HG03571 (cell line): ENCODE data around the gene STRA8.

Experiments
- ATAC-seq: cut with Tn5 transposase; IDR thresholded peaks from one replicate; pipeline ENCODE4 v1.9.1; 2021; ENCODE audit not compliant: unreplicated experiment

The STRA8 gene

DNA sequence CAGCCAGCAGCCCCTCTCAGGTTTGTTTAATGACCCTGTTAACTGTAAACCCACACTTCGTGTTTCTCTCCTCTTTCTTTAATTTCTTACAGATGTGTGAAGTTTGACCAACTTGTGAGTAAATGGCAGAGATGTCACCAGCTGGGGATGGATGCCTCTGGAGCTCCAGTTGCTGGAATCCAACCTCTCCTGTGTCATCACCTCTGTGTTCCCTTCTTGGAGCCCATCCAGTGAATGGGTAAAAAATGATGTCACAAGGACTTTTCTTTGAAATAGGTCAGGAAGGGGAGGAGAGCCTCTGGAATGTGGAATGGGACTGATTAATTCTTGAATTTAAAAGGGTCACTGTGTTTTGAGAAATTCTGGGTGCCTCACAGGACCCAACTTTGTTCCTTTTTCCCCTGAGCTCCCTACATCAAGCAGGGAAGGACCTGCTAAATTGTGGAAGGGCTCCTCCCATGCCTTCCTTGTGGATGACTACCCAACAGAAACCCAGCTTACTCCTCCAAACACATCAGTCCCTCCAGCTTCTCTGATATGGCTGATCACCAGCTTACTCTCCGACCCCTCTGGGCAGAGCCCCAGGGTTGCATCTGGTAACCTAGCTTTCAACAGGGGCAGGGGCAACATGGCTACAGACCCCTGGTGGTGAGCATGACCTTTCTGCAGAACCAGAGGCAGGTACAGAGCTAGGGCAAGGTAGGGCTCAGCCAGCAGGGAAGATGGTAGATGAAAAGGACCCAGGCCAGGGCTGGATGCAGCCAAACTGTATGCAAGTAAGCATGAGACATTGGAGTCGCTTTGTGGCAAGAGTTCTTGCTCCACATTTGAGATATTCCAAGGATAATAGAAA lies 67.5 kb downstream of the STRA8 start:
- ATAC-seq, result no peak
